Ovary (tissue), 9 donors: Measurements from ENCODE around the gene CDH11. TPM values are rescaled to one million over a fixed set of nuclear protein-coding genes. Genes with fewer than 3 reads are reported as not detected.

Source experiments
- DNase-seq, 5 donors: peaks; one replicate each; pipeline ENCODE4 v3.0.0-alpha.2; 2019 to 2020
- H3K27ac ChIP-seq, 2 donors: fragments of 200-600 bp; one replicate each; pipeline versions ENCODE4 v1.5.1 to v1.8.0; 2019 to 2022
- H3K27me3 ChIP-seq: fragments of 200-600 bp; one replicate; pipeline ENCODE4 v1.8.0; 2022
- H3K36me3 ChIP-seq: fragments of 200-600 bp; sonication (generic); one replicate; pipeline ENCODE4 v1.5.1; 2019
- H3K4me1 ChIP-seq: one replicate; pipeline ENCODE4 v1.8.1; 2013; ENCODE audit warnings: mild to moderate bottlenecking, moderate library complexity; ENCODE audit not compliant: insufficient read depth
- H3K4me3 ChIP-seq: fragments of 200-600 bp; sonication (generic); one replicate; pipeline ENCODE4 v1.5.1; 2017
- H3K9me3 ChIP-seq, 2 donors: fragments of 200-600 bp in 1 of 2; sonication (generic) in 1 of 2; one replicate each; pipeline versions ENCODE4 v1.5.1 to v1.8.1; 2013 to 2019; ENCODE audit warnings: mild to moderate bottlenecking in 1 of 2, moderate library complexity in 1 of 2
- EP300 ChIP-seq: sonication (generic); formaldehyde crosslinking; IDR thresholded peaks from one replicate; pipeline ENCODE4 v1.6.1; 2017; ENCODE audit warnings: antibody characterized with exemption
- POLR2A ChIP-seq: fragments of 450-650 bp; IDR thresholded peaks from one replicate; pipeline ENCODE4 v1.6.1; 2017; ENCODE audit warnings: antibody characterized with exemption, mild to moderate bottlenecking, moderate library complexity
- WGBS, 3 donors: extraction: QIAGEN DNeasy Blood & Tissue Kit in 1 of 3; methylation state at CpG; one replicate each; pipeline versions ENCODE4 v1.1.5 to v1.1.7; 2013 to 2017; 5-methylcytosine and 5-hydroxymethylcytosine counted together
- intact Hi-C, 4 donors: fragments of 100-400 bp; cut with DNase I; formaldehyde crosslinking; loops; one replicate each; pipeline versions ENCODE4 v1.11.0 to v1.15.1; 2022 to 2023
- polyA plus RNA-seq, 2 donors: library from polyadenylated mRNA; stranded (reverse); fragments of 200-250 nt in 1 of 2; fragments of 350-450 nt in 1 of 2; fragmentation: Illumina TruSeq in 1 of 2; extraction: RNeasy Lipid Tissue Mini Kit (QIAGEN cat#74804) in 1 of 2; gene quantifications; one replicate each; pipeline ENCODE4 v1.2.3, GENCODE V29; 2013 to 2014
- total RNA-seq, 7 donors: library from RNA; depleted of rRNA in 2 of 7; stranded (reverse); fragments of >200 nt in 2 of 7; fragmentation: NEBNext Ultra II Directional in 3 of 7; extraction: Animal tissue kit (Norgen Biotek cat#: 25700) in 3 of 7; gene quantifications; one replicate each; pipeline versions ENCODE4 v1.1.0 to v1.2.4, GENCODE V29; 2016 to 2023
- TF ChIP-seq, protein P1 (sequence below), 3 donors: fragments of 450-650 bp in 2 of 3; fragments of 200-600 bp in 1 of 3; IDR thresholded peaks; one replicate each; pipeline versions ENCODE4 v1.5.1 to v1.8.0; 2016 to 2022; ENCODE audit warnings: antibody characterized with exemption in 3 of 3, mild to moderate bottlenecking in 1 of 3
- donor health status: DM: no; HTN: no; CAD: no; lungs with moderate emphysema.
- donor health status: DM: no; HTN: no; CAD: no.
- donor health status: Bipolar disorder and iron deficiency.
- donor health status: DM: yes; HTN: yes; CAD: no.
- donor health status: DM: no; HTN: no; CAD: no.
- donor health status: DM: yes; HTN: yes; CAD: no.

Gene CDH11
- total and polyA plus RNA-seq, 9 donors: 118 to 858 (median 478) TPM

DNA sequence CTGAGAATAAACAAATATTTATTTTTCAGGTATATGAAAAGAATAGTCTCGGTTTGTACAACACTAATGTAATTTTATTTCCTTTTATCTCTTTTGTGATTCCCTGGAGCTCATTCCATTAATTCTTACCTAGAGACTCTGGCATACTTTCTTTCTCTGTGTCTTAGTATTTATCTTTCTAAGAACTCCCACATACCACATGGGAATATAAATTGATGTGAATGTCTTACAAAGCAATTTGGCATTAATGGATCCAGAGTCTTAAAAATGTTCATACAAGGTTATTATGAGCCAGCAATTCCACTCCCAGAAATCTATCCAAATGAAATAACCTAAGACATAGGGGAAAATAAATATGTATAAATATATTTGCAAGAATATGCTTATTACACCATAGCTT lies 202.7 kb downstream of the CDH11 start:
- WGBS, 3 donors: 63 to 78% (median 67%) methylated on average over 1 of the region's 1 CpG
- no peak overlapping the region for H3K27ac ChIP-seq
- no peaks in the 10 kb centered on the region for H3K36me3 ChIP-seq
- intact Hi-C loops: loop anchor here in 1 of 4 donors (5.0 kb wide), 1 partner anchor 1168 kb away; no protein-coding TSS in a partner anchor
- H3K27me3 ChIP-seq: no peaks in the 10 kb centered on the region
- TF ChIP-seq EP300 (no peak), POLR2A (no peak)
- TF ChIP-seq, protein P1, sequence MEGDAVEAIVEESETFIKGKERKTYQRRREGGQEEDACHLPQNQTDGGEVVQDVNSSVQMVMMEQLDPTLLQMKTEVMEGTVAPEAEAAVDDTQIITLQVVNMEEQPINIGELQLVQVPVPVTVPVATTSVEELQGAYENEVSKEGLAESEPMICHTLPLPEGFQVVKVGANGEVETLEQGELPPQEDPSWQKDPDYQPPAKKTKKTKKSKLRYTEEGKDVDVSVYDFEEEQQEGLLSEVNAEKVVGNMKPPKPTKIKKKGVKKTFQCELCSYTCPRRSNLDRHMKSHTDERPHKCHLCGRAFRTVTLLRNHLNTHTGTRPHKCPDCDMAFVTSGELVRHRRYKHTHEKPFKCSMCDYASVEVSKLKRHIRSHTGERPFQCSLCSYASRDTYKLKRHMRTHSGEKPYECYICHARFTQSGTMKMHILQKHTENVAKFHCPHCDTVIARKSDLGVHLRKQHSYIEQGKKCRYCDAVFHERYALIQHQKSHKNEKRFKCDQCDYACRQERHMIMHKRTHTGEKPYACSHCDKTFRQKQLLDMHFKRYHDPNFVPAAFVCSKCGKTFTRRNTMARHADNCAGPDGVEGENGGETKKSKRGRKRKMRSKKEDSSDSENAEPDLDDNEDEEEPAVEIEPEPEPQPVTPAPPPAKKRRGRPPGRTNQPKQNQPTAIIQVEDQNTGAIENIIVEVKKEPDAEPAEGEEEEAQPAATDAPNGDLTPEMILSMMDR (IDR thresholded peaks at IDR 0.05): no peak
- no peak for DNase-seq
- no peaks in the 10 kb centered on the region for H3K9me3 ChIP-seq
- no peaks in the 10 kb centered on the region for H3K4me1 ChIP-seq
- H3K4me3 ChIP-seq: no peak overlapping the region

DNA sequence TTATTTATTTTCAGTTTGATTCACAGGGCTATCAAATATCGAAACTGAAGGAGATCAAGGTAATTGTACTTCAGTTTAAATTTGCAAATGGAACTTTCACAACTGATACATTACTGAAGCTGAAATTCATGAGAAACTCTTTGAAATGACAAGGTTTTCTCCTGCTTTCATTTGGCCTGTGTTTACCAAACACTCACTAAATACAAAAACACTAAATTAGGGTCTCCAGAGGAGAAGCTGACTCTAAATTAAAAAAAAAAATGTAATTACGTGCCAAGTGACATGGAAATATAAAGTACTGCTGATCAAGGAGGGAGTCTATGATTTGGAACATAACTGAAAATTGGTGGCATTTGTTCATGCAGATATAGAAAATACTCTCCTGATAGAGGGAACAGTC lies 205.8 kb downstream of the CDH11 start:
- Histone ChIP-seq H3K36me3 (no peaks in the 10 kb centered on the region), H3K4me3 (no peak overlapping the region), H3K4me1 (no peaks in the 10 kb centered on the region), H3K9me3 (no peaks in the 10 kb centered on the region), H3K27ac (no peak overlapping the region), H3K27me3 (no peaks in the 10 kb centered on the region)
- no peak for DNase-seq
- intact Hi-C loops: loop anchor here in 1 of 4 donors (5.0 kb wide), 1 partner anchor 1171 kb away; no protein-coding TSS in a partner anchor
- WGBS, 3 donors: 90 to 94% (median 93%) methylated on average over 2 of the region's 2 CpGs
- TF ChIP-seq EP300 (no peak), POLR2A (no peak)

DNA sequence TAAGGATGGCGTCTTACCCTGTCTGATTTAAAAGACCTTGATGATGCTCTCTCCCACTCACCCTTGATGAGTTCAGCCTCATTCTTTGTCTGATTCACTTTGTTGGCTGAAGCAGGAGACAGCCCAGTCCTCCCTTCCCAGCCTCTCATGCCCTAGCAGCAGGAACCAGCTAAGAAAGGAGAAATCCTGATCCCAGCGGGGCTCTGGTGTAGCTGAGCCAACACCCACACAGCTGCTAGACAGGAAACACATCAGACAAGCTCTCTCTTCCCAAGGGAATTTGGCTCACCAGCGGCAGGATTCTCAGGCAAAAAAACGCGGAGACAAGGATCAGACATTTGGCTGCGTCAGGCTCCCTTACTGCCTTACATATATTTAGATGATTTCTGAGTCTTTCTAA lies 211.5 kb downstream of the CDH11 start:
- H3K9me3 ChIP-seq: no peaks in the 10 kb centered on the region
- no peaks in the 10 kb centered on the region for H3K36me3 ChIP-seq
- intact Hi-C loops: no loop called here
- TF ChIP-seq, protein P1 (IDR thresholded peaks at IDR 0.05): no peak
- TF ChIP-seq EP300: no peak
- no peak for TF ChIP-seq POLR2A
- no peak overlapping the region for H3K4me3 ChIP-seq
- 5 to 9% (median 6%) methylated on average over 6 of the region's 6 CpGs for WGBS, 3 donors
- peak in 4 of 5 donors; percentile 24 to 52 (median 34) for DNase-seq
- no peaks in the 10 kb centered on the region for H3K27me3 ChIP-seq
- H3K4me1 ChIP-seq: peaks cover 13% of the 10 kb centered on the region
- H3K27ac ChIP-seq: no peak overlapping the region

DNA sequence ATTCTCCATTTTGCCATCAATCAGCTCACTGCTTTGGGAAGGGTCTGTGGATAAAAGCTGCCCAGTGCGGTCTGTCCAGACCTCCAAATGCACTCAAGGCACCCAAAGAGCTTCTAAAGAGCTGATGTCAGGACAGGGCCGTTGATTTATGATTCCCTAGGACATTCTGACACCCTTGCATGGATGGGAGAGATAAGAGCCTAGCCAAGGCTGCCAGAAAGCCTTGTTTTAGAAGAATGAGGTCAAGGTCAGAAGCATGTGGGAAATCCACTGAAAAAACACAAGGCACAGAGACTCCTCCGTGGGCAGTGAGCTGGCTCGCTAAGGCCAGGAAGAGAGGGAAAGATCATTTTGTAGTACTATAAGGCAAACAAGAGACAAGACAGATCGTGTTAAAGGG lies 214.0 kb downstream of the CDH11 start:
- H3K36me3 ChIP-seq: no peaks in the 10 kb centered on the region
- no peaks in the 10 kb centered on the region for H3K9me3 ChIP-seq
- peak in 3 of 5 donors; percentile 15 to 34 (median 20) for DNase-seq
- WGBS, 3 donors: 10 to 19% (median 13%) methylated on average over 5 of the region's 5 CpGs
- no peak overlapping the region for H3K4me3 ChIP-seq
- H3K27me3 ChIP-seq: no peaks in the 10 kb centered on the region
- H3K27ac ChIP-seq: no peak overlapping the region
- intact Hi-C loops: no loop called here
- H3K4me1 ChIP-seq: peaks cover 13% of the 10 kb centered on the region
- no peak for TF ChIP-seq POLR2A
- TF ChIP-seq EP300: no peak
- TF ChIP-seq, protein P1 (IDR thresholded peaks at IDR 0.05): no peak

DNA sequence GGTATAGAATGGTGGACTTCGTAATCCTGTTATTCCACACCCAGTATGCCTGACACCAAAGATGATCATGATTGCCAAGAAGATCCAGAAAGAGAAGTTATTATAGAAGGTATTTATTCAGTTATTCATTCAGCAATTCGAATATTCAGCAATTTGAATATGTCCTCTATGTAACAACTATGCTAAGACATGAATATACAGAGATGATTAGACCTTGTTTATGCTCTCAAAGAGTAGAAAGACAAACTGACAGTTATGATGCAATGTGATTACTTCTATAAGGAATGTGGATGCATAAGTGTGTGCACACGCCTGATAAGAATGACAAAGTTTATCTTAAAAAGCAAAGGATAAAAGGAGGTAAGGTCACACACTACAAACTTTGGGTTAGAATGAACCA lies 218.1 kb downstream of the CDH11 start:
- Histone ChIP-seq H3K27ac (no peak overlapping the region), H3K27me3 (no peaks in the 10 kb centered on the region), H3K36me3 (no peaks in the 10 kb centered on the region), H3K9me3 (no peaks in the 10 kb centered on the region), H3K4me3 (no peak overlapping the region), H3K4me1 (peaks cover 8% of the 10 kb centered on the region)
- intact Hi-C loops: no loop called here
- DNase-seq: no peak
- TF ChIP-seq, protein P1 (IDR thresholded peaks at IDR 0.05): no peak
- TF ChIP-seq EP300: no peak
- TF ChIP-seq POLR2A: no peak
- 92 to 96% (median 95%) methylated on average over 3 of the region's 3 CpGs for WGBS, 3 donors
